ENCODE measurements around the gene PPP1R9B. TPM values are rescaled to one million over a fixed set of nuclear protein-coding genes. Genes with fewer than 3 reads are reported as not detected.

The PPP1R9B gene
- total and polyA plus RNA-seq, 2 experiments from 2014 or later = 6.2 to 59.4 TPM

- TF ChIP-seq CTCF (IDR thresholded peaks at IDR 0.05; ENCODE audit: low read depth, low read length) = no peak
- no peak for DNase-seq (ENCODE audit: low read depth in 1 of 2, low spot score in 1 of 2)
- Histone ChIP-seq H3K27ac (no peak overlapping the region), H3K4me3 (no peak overlapping the region), H3K4me1 (ENCODE audit: low read depth) (peaks cover 9% of the 10 kb centered on the region), H3K36me3 (peaks cover 39% of the 10 kb centered on the region), H3K27me3 (peaks cover under 1% of the 10 kb centered on the region), H3K9me3 (ENCODE audit: low read depth) (no peaks in the 10 kb centered on the region)
Measured at GRCh38 chr17:50196036-50196435, 45.6 kb upstream of the PPP1R9B start.

- peak; percentile 44 for TF ChIP-seq CTCF (IDR thresholded peaks at IDR 0.05; ENCODE audit: low read depth, low read length)
- Histone ChIP-seq H3K27ac (no peak overlapping the region), H3K4me3 (no peak overlapping the region)
Measured at GRCh38 chr17:50194934-50195865, 44.7 kb upstream of the PPP1R9B start.

GRCh38 chr17:50194140-50194933 is 43.9 kb upstream of the PPP1R9B start:
- Histone ChIP-seq H3K27me3 (no peaks in the 10 kb centered on the region), H3K27ac (no peak overlapping the region), H3K4me3 (no peak overlapping the region), H3K9me3 (ENCODE audit: low read depth) (no peaks in the 10 kb centered on the region), H3K4me1 (ENCODE audit: low read depth) (peaks cover 8% of the 10 kb centered on the region), H3K36me3 (peaks cover 49% of the 10 kb centered on the region)
- TF ChIP-seq CTCF (IDR thresholded peaks at IDR 0.05; ENCODE audit: low read depth, low read length) = no peak
- peak in 1 of 2 donors; percentile 50 for DNase-seq (ENCODE audit: low read depth in 1 of 2, low spot score in 1 of 2)

More at GRCh38 chr17:50194934-50195865, 44.7 kb upstream of the PPP1R9B start:
- Histone ChIP-seq H3K4me1 (ENCODE audit: low read depth) (peaks cover 9% of the 10 kb centered on the region), H3K27me3 (no peaks in the 10 kb centered on the region), H3K36me3 (peaks cover 40% of the 10 kb centered on the region), H3K9me3 (ENCODE audit: low read depth) (no peaks in the 10 kb centered on the region)
- peak in 1 of 2 donors; percentile 67 for DNase-seq (ENCODE audit: low read depth in 1 of 2, low spot score in 1 of 2)

- Histone ChIP-seq H3K27ac (no peak overlapping the region), H3K4me3 (no peak overlapping the region), H3K4me1 (ENCODE audit: low read depth) (no peaks in the 10 kb centered on the region), H3K36me3 (peaks cover 48% of the 10 kb centered on the region), H3K9me3 (ENCODE audit: low read depth) (no peaks in the 10 kb centered on the region), H3K27me3 (no peaks in the 10 kb centered on the region)
- TF ChIP-seq CTCF (IDR thresholded peaks at IDR 0.05; ENCODE audit: low read depth, low read length) = no peak
- DNase-seq (ENCODE audit: low read depth in 1 of 2, low spot score in 1 of 2) = no peak
Measured at GRCh38 chr17:50192618-50193291, 42.3 kb upstream of the PPP1R9B start.

GRCh38 chr17:50192144-50192617 is 41.7 kb upstream of the PPP1R9B start:
- peak in 1 of 2 donors; percentile 40 for DNase-seq (ENCODE audit: low read depth in 1 of 2, low spot score in 1 of 2)
- H3K4me3 ChIP-seq = no peak overlapping the region
- no peaks in the 10 kb centered on the region for H3K27me3 ChIP-seq
- TF ChIP-seq CTCF (IDR thresholded peaks at IDR 0.05; ENCODE audit: low read depth, low read length) = no peak
- peaks cover 44% of the 10 kb centered on the region for H3K36me3 ChIP-seq
- no peaks in the 10 kb centered on the region for H3K9me3 ChIP-seq (ENCODE audit: low read depth)
- no peak overlapping the region for H3K27ac ChIP-seq
- H3K4me1 ChIP-seq (ENCODE audit: low read depth) = no peaks in the 10 kb centered on the region
